Measurements from ENCODE around the gene PTPN3. TPM values are rescaled to one million over a fixed set of nuclear protein-coding genes. Genes with fewer than 3 reads are reported as not detected.

PTPN3 gene
- total and polyA plus RNA-seq, 10 of the 15 experiments (the other 5 are each of a cell fraction or from before 2014, with no cell fraction given), result 0.18 to 1.3 (median 0.39) TPM

DNA sequence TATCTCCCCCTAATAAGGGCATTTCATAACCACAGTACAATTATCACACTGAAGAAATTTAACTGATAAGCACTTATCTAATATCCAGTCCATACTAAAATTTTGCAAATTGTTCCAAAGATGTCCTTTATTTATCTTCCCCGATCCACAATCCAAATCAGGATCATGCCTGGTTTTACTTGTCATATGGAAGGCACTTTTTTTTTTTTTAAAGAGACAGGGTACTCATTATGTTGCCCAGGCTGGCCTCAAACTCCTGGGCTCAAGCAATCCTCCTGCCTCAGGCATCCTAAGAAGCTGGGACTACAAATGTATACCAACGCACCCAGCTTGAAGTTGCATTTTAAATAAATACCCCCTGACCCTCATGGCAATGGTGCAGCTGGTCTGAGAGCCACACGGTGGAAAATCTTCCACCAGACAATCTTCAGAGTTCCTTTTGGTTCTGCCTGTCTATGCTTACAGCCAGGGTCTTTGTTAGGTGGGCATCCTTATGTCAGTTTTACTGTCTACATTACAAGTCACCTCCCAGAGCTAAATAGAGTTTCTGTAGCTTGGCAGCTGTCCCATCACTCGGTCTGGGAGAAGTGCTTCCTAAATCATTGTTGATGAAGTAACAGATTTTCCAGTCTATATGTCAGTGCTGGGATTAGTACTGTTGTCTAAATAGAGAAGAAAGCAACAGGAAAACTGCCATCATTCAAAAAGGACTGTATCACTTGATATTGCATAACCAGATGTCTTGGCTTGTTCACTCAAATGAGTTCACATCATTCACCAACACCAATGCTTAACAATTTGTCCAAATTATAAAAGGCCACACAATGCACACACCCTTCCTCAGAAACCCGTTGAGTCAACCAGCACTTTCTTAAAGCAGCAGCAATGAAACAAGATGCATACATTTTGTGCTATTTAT is 26.4 kb downstream of the PTPN3 start:
- H3K4me1 ChIP-seq (ENCODE audit: control insufficient read depth, insufficient read depth, low read length), result no peaks in the 10 kb centered on the region
- BruUV-seq (replicated peaks), result no TSS peak
- H3K4me2 ChIP-seq (ENCODE audit: control insufficient read depth, insufficient read depth), result no peak overlapping the region
- no peaks in the 10 kb centered on the region for H4K20me1 ChIP-seq (ENCODE audit: control insufficient read depth, insufficient read depth)
- H3K79me2 ChIP-seq (ENCODE audit: control insufficient read depth, insufficient read depth, low read length), result no peaks in the 10 kb centered on the region
- ATAC-seq (no peak), FAIRE-seq (peak; percentile 49), DNase-seq (ENCODE audit: low read depth, low spot score) (no peak)
- POLR2A ChIA-PET, result no interaction called here
- H3K4me3 ChIP-seq, result no peak overlapping the region
- CTCF ChIA-PET, result interaction anchor here (1.0 to 6.9 kb wide), 3 partner anchors 31 to 62 kb away, joined by 3 to 72 read pairs (median 11); no protein-coding TSS in a partner anchor
- RAD21 ChIA-PET (ENCODE audit: unreplicated experiment), result interaction anchor here (1.7 to 8.7 kb wide), 3 partner anchors 30 to 226 kb away, joined by 7 to 135 read pairs (median 13); no protein-coding TSS in a partner anchor
- no peaks in the 10 kb centered on the region for H3K36me3 ChIP-seq (ENCODE audit: control insufficient read depth in 2 of 2, insufficient read depth in 2 of 2, low read length in 1 of 2)
- H3K9ac ChIP-seq (ENCODE audit: control insufficient read depth, insufficient read depth, low read length), result no peak overlapping the region
- H3K27me3 ChIP-seq (replicated peaks in 1 of 2; ENCODE audit: control insufficient read depth in 2 of 2, insufficient read depth in 2 of 2, low read length in 1 of 2), result no peaks in the 10 kb centered on the region
- TF ChIP-seq FOXM1 (IDR thresholded peaks at IDR 0.05; ENCODE audit: low read depth, low read length) (no peak), BMI1 (IDR thresholded peaks at IDR 0.05; ENCODE audit: borderline replicate concordance) (no peak), ZNF217 (IDR thresholded peaks at IDR 0.05) (no peak), MTA3 (IDR thresholded peaks at IDR 0.05; ENCODE audit: borderline replicate concordance, low read length) (no peak), SMARCA5 (IDR thresholded peaks at IDR 0.05) (no peak), ASH2L (IDR thresholded peaks at IDR 0.05; ENCODE audit: borderline replicate concordance, low read depth) (no peak), SMAD1 (IDR thresholded peaks at IDR 0.05; ENCODE audit: low read depth, partially characterized antibody) (no peak)
- TF ChIP-seq, protein P1, sequence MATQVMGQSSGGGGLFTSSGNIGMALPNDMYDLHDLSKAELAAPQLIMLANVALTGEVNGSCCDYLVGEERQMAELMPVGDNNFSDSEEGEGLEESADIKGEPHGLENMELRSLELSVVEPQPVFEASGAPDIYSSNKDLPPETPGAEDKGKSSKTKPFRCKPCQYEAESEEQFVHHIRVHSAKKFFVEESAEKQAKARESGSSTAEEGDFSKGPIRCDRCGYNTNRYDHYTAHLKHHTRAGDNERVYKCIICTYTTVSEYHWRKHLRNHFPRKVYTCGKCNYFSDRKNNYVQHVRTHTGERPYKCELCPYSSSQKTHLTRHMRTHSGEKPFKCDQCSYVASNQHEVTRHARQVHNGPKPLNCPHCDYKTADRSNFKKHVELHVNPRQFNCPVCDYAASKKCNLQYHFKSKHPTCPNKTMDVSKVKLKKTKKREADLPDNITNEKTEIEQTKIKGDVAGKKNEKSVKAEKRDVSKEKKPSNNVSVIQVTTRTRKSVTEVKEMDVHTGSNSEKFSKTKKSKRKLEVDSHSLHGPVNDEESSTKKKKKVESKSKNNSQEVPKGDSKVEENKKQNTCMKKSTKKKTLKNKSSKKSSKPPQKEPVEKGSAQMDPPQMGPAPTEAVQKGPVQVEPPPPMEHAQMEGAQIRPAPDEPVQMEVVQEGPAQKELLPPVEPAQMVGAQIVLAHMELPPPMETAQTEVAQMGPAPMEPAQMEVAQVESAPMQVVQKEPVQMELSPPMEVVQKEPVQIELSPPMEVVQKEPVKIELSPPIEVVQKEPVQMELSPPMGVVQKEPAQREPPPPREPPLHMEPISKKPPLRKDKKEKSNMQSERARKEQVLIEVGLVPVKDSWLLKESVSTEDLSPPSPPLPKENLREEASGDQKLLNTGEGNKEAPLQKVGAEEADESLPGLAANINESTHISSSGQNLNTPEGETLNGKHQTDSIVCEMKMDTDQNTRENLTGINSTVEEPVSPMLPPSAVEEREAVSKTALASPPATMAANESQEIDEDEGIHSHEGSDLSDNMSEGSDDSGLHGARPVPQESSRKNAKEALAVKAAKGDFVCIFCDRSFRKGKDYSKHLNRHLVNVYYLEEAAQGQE (IDR thresholded peaks at IDR 0.05; ENCODE audit: low read depth, low read length), result no peak
- TF ChIP-seq, protein P2, sequence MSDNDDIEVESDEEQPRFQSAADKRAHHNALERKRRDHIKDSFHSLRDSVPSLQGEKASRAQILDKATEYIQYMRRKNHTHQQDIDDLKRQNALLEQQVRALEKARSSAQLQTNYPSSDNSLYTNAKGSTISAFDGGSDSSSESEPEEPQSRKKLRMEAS (IDR thresholded peaks at IDR 0.05; ENCODE audit: low read depth, low read length), result no peak
- TF ChIP-seq, protein P3, sequence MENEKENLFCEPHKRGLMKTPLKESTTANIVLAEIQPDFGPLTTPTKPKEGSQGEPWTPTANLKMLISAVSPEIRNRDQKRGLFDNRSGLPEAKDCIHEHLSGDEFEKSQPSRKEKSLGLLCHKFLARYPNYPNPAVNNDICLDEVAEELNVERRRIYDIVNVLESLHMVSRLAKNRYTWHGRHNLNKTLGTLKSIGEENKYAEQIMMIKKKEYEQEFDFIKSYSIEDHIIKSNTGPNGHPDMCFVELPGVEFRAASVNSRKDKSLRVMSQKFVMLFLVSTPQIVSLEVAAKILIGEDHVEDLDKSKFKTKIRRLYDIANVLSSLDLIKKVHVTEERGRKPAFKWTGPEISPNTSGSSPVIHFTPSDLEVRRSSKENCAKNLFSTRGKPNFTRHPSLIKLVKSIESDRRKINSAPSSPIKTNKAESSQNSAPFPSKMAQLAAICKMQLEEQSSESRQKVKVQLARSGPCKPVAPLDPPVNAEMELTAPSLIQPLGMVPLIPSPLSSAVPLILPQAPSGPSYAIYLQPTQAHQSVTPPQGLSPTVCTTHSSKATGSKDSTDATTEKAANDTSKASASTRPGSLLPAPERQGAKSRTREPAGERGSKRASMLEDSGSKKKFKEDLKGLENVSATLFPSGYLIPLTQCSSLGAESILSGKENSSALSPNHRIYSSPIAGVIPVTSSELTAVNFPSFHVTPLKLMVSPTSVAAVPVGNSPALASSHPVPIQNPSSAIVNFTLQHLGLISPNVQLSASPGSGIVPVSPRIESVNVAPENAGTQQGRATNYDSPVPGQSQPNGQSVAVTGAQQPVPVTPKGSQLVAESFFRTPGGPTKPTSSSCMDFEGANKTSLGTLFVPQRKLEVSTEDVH (IDR thresholded peaks at IDR 0.05; ENCODE audit: low read depth, partially characterized antibody), result no peak
- TF ChIP-seq, protein P4, sequence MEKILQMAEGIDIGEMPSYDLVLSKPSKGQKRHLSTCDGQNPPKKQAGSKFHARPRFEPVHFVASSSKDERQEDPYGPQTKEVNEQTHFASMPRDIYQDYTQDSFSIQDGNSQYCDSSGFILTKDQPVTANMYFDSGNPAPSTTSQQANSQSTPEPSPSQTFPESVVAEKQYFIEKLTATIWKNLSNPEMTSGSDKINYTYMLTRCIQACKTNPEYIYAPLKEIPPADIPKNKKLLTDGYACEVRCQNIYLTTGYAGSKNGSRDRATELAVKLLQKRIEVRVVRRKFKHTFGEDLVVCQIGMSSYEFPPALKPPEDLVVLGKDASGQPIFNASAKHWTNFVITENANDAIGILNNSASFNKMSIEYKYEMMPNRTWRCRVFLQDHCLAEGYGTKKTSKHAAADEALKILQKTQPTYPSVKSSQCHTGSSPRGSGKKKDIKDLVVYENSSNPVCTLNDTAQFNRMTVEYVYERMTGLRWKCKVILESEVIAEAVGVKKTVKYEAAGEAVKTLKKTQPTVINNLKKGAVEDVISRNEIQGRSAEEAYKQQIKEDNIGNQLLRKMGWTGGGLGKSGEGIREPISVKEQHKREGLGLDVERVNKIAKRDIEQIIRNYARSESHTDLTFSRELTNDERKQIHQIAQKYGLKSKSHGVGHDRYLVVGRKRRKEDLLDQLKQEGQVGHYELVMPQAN (conservative IDR thresholded peaks at IDR 0.05), result no peak
- 13% methylated on average over 5 of the region's 5 CpGs for WGBS (ENCODE audit: insufficient coverage, insufficient replicate concordance, low lambda C conversion rate, missing lambda C conversion rate)
- in situ Hi-C loops (cut with MboI) (loop anchor here (10.0 kb wide), 1 partner anchor 227 kb away; no protein-coding TSS in a partner anchor), intact Hi-C loops (cut with micrococcal nuclease; ENCODE audit: unreplicated experiment) (loop anchor here (5.0 kb wide), 1 partner anchor 129 kb away; no protein-coding TSS in a partner anchor)
- H2AFZ ChIP-seq (ENCODE audit: control insufficient read depth, low read depth, low read length), result no peak overlapping the region
- no peak overlapping the region for H3K27ac ChIP-seq (ENCODE audit: control insufficient read depth, insufficient read depth)
- SMC1A ChIA-PET (ENCODE audit: uncharacterized antibody, unreplicated experiment), result interaction anchor here (0.8 to 8.9 kb wide), 6 partner anchors 23 to 229 kb away, joined by 3 to 131 read pairs (median 12); no protein-coding TSS in a partner anchor
- H3K9me3 ChIP-seq (replicated peaks; ENCODE audit: control insufficient read depth, insufficient read depth, low read length), result no peaks in the 10 kb centered on the region

Measured in GM12878 (cell line).